ENCODE data around the gene ZFAND3. TPM values are rescaled to one million over a fixed set of nuclear protein-coding genes. Genes with fewer than 3 reads are reported as not detected.

The ZFAND3 gene
- total and polyA plus RNA-seq, 2 experiments from 2014 or later = 16.9 to 28.2 TPM

DNA sequence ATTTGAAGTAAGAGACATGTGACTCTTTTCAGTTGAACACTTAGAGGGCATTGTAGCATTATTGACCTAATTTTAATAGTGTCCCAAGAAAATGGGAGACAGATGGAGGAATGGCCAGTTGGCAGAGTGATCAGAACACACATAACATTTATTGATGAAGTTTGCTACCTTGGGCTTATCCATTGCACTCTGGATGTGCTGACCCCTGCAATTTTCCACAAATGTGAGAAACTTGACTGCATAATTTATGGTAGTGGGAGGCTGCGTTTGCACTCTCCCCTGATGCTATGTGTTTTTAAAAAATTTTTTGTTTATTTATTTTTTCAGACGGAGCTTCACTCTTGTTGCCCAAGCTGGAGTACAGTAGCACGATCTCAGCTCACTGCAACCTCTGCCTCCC, 95.9 kb downstream of the ZFAND3 start (continued):
- TF ChIP-seq, protein P1, sequence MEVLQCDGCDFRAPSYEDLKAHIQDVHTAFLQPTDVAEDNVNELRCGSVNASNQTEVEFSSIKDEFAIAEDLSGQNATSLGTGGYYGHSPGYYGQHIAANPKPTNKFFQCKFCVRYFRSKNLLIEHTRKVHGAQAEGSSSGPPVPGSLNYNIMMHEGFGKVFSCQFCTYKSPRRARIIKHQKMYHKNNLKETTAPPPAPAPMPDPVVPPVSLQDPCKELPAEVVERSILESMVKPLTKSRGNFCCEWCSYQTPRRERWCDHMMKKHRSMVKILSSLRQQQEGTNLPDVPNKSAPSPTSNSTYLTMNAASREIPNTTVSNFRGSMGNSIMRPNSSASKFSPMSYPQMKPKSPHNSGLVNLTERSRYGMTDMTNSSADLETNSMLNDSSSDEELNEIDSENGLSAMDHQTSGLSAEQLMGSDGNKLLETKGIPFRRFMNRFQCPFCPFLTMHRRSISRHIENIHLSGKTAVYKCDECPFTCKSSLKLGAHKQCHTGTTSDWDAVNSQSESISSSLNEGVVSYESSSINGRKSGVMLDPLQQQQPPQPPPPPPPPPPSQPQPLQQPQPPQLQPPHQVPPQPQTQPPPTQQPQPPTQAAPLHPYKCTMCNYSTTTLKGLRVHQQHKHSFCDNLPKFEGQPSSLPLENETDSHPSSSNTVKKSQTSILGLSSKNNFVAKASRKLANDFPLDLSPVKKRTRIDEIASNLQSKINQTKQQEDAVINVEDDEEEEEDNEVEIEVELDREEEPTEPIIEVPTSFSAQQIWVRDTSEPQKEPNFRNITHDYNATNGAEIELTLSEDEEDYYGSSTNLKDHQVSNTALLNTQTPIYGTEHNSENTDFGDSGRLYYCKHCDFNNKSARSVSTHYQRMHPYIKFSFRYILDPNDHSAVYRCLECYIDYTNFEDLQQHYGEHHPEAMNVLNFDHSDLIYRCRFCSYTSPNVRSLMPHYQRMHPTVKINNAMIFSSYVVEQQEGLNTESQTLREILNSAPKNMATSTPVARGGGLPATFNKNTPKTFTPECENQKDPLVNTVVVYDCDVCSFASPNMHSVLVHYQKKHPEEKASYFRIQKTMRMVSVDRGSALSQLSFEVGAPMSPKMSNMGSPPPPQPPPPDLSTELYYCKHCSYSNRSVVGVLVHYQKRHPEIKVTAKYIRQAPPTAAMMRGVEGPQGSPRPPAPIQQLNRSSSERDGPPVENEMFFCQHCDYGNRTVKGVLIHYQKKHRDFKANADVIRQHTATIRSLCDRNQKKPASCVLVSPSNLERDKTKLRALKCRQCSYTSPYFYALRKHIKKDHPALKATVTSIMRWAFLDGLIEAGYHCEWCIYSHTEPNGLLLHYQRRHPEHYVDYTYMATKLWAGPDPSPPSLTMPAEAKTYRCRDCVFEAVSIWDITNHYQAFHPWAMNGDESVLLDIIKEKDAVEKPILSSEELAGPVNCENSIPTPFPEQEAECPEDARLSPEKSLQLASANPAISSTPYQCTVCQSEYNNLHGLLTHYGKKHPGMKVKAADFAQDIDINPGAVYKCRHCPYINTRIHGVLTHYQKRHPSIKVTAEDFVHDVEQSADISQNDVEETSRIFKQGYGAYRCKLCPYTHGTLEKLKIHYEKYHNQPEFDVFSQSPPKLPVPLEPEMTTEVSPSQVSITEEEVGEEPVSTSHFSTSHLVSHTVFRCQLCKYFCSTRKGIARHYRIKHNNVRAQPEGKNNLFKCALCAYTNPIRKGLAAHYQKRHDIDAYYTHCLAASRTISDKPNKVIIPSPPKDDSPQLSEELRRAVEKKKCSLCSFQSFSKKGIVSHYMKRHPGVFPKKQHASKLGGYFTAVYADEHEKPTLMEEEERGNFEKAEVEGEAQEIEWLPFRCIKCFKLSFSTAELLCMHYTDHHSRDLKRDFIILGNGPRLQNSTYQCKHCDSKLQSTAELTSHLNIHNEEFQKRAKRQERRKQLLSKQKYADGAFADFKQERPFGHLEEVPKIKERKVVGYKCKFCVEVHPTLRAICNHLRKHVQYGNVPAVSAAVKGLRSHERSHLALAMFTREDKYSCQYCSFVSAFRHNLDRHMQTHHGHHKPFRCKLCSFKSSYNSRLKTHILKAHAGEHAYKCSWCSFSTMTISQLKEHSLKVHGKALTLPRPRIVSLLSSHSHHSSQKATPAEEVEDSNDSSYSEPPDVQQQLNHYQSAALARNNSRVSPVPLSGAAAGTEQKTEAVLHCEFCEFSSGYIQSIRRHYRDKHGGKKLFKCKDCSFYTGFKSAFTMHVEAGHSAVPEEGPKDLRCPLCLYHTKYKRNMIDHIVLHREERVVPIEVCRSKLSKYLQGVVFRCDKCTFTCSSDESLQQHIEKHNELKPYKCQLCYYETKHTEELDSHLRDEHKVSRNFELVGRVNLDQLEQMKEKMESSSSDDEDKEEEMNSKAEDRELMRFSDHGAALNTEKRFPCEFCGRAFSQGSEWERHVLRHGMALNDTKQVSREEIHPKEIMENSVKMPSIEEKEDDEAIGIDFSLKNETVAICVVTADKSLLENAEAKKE (CRISPR knock-in tag; IDR thresholded peaks at IDR 0.05) = no peak
- TF ChIP-seq CREB1 (CRISPR knock-in tag; IDR thresholded peaks at IDR 0.05; ENCODE audit: low read depth) = no peak
- no peak for TF ChIP-seq STAT1 (IDR thresholded peaks at IDR 0.05; ENCODE audit: unreplicated experiment)
- TF ChIP-seq, protein P2, sequence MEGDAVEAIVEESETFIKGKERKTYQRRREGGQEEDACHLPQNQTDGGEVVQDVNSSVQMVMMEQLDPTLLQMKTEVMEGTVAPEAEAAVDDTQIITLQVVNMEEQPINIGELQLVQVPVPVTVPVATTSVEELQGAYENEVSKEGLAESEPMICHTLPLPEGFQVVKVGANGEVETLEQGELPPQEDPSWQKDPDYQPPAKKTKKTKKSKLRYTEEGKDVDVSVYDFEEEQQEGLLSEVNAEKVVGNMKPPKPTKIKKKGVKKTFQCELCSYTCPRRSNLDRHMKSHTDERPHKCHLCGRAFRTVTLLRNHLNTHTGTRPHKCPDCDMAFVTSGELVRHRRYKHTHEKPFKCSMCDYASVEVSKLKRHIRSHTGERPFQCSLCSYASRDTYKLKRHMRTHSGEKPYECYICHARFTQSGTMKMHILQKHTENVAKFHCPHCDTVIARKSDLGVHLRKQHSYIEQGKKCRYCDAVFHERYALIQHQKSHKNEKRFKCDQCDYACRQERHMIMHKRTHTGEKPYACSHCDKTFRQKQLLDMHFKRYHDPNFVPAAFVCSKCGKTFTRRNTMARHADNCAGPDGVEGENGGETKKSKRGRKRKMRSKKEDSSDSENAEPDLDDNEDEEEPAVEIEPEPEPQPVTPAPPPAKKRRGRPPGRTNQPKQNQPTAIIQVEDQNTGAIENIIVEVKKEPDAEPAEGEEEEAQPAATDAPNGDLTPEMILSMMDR (conservative IDR thresholded peaks at IDR 0.05; ENCODE audit: low read depth in 2 of 2) = no peak
- TF ChIP-seq EZH2phosphoT487 (IDR thresholded peaks at IDR 0.05; ENCODE audit: unreplicated experiment) = no peak
- TF ChIP-seq POLR2AphosphoS5 (IDR thresholded peaks at IDR 0.05; ENCODE audit: low read depth) = no peak

DNA sequence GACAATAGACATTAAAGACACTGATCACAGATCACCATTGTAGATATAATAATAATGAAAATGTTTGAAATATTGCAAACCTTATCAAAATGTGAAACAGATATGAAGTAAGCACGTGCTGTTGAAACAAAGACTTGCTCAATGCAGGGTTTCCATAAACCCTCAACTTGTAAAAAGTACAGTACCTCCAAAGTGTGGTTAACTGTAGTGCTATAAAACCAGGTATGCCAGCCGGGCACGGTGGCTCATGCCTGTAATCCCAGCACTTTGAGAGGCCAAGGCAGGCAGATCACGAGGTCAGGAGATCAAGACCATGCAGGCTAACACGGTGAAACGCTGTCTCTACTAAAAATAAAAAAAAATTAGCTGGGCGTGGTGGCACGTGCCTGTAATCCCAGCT, 96.6 kb downstream of the ZFAND3 start:
- H3K27ac Mint-ChIP-seq = no peak overlapping the region
- Histone ChIP-seq H3K4me2 (no peak overlapping the region), H3K27ac (ENCODE audit: low read depth) (no peak overlapping the region), H3K79me2 (replicated peaks; ENCODE audit: insufficient read depth) (peaks cover 72% of the 10 kb centered on the region), H3K9me2 (ENCODE audit: insufficient read depth) (no peaks in the 10 kb centered on the region), H2AFZ (no peak overlapping the region), H3K36me3 (ENCODE audit: insufficient read depth) (no peaks in the 10 kb centered on the region), H4K20me1 (replicated peaks; ENCODE audit: insufficient read depth) (no peaks in the 10 kb centered on the region; the same call in 1 of the 2 replicates), H3K4me3 (no peak overlapping the region), H3K27me3 (ENCODE audit: insufficient read depth) (no peaks in the 10 kb centered on the region), H3K4me1 (ENCODE audit: insufficient read depth) (peaks cover 19% of the 10 kb centered on the region), H3F3A (replicated peaks; ENCODE audit: low read depth) (no peaks in the 10 kb centered on the region)
- no peaks in the 10 kb centered on the region; the same call in 2 of the 3 replicates for H3K9me3 Mint-ChIP-seq
- DNase-seq (ENCODE audit: low spot score) = no peak
- peaks cover 22% of the 10 kb centered on the region for H3K4me1 Mint-ChIP-seq
- H3K4me3 Mint-ChIP-seq = no peak overlapping the region
- peaks cover 3% of the 10 kb centered on the region; the same call in 1 of the 3 replicates for H3K36me3 Mint-ChIP-seq (ENCODE audit: low read depth)
- ATAC-seq = no peak
- peaks cover 4% of the 10 kb centered on the region for H3K27me3 Mint-ChIP-seq (ENCODE audit: insufficient read depth, low read depth, poor library complexity)
- no peak for TF ChIP-seq STAT1 (IDR thresholded peaks at IDR 0.05; ENCODE audit: unreplicated experiment)
- TF ChIP-seq EZH2 (IDR thresholded peaks at IDR 0.05; ENCODE audit: low read depth, unreplicated experiment) = no peak
- TF ChIP-seq NANOG (IDR thresholded peaks at IDR 0.05; ENCODE audit: borderline replicate concordance) = no peak
- TF ChIP-seq ETS1 (IDR thresholded peaks at IDR 0.05) = no peak
- TF ChIP-seq ZNF114 (CRISPR knock-in tag; IDR thresholded peaks at IDR 0.05) = no peak
- TF ChIP-seq, protein P3, sequence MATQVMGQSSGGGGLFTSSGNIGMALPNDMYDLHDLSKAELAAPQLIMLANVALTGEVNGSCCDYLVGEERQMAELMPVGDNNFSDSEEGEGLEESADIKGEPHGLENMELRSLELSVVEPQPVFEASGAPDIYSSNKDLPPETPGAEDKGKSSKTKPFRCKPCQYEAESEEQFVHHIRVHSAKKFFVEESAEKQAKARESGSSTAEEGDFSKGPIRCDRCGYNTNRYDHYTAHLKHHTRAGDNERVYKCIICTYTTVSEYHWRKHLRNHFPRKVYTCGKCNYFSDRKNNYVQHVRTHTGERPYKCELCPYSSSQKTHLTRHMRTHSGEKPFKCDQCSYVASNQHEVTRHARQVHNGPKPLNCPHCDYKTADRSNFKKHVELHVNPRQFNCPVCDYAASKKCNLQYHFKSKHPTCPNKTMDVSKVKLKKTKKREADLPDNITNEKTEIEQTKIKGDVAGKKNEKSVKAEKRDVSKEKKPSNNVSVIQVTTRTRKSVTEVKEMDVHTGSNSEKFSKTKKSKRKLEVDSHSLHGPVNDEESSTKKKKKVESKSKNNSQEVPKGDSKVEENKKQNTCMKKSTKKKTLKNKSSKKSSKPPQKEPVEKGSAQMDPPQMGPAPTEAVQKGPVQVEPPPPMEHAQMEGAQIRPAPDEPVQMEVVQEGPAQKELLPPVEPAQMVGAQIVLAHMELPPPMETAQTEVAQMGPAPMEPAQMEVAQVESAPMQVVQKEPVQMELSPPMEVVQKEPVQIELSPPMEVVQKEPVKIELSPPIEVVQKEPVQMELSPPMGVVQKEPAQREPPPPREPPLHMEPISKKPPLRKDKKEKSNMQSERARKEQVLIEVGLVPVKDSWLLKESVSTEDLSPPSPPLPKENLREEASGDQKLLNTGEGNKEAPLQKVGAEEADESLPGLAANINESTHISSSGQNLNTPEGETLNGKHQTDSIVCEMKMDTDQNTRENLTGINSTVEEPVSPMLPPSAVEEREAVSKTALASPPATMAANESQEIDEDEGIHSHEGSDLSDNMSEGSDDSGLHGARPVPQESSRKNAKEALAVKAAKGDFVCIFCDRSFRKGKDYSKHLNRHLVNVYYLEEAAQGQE (IDR thresholded peaks at IDR 0.05; ENCODE audit: unreplicated experiment) = no peak

Measured in GM23338 (cell line).